HG02798 (cell line): ENCODE data around the gene CST9L.

Source experiments
- ATAC-seq: cut with Tn5 transposase; IDR thresholded peaks from one replicate; pipeline ENCODE4 v1.9.1; 2021; ENCODE audit warnings: mild to moderate bottlenecking; ENCODE audit not compliant: unreplicated experiment, poor library complexity

Gene CST9L

GRCh38 chr20:23515250-23515939, 52.9 kb downstream of the CST9L start:
- no peak for ATAC-seq

- ATAC-seq = no peak
Observed at GRCh38 chr20:23514848-23515247, 53.4 kb downstream of the CST9L start.
